ENCODE results near the gene SIN3A. TPM values are rescaled to one million over a fixed set of nuclear protein-coding genes. Genes with fewer than 3 reads are reported as not detected.
A peak's percentile ranks its signal among the peaks of the same experiment; 100 is the strongest.
"Not testable (repeated sequence)": the region's sequence is repeated elsewhere in the genome, so short reads cannot be mapped to it uniquely, and the experiment has no call there.

The SIN3A gene
- total RNA-seq, 4 donors from 2014 or later, result 51.4 to 146 (median 84.2) TPM

DNA sequence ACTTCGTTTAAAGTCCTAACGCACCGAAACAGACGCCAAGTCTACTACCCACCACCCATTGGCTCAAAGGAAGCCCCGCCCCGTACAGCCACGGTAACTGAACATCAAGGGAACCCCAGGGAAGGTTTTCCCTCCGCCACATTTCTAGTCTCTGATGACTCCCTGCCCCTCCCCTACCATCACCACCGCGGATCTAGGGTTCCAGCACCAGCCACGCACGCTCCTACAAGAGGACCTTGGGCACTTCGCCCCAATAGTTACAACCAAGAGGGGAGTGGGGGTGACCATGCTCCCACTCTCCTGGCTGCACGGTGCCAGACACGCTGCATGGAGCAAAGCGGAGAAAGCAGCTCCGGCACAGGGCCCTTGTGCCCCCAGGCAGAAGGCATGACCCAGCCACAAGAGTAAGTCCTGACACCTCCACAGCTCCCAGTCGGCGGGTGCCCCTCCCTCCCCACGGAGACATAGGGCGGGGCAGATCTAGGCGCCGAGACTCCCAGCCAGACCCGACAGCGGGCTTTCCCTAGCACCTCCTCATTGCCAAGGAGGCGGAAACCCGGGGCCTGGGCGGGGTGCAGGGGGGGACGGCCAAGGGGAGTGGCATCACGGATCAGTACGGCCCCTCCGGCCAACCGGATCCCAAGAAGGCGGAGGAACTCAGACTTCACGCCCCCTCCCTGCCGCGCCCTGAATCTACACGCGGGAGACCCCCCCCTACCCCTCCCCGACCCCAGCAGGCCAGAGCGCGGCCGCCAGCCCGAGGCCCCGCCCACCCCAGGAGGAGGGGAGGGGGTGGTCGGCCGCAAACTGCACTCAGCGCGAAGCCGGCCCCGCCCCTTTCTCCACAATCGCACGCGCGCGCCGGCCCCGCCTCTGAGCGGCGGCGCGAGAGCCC lies 936 bp downstream of the SIN3A start:
- no peaks in the 10 kb centered on the region for H3K9me3 ChIP-seq
- intact Hi-C loops (cut with DNase I), result loop anchor here (5.0 kb wide), 1 partner anchor 83 kb away; the partner anchor contains the start of gene MAN2C1
- H3K4me1 ChIP-seq, result peaks cover 17 to 27% of the 10 kb centered on the region in 2 donors
- DNase-seq, result peak; percentile 97
- WGBS, 2 donors, result 0 to 1% methylated on average over 14 to 20 of the region's 62 CpGs
- peak overlapping the region; percentile 2 to 83 (median 79) for H3K4me3 ChIP-seq (replicated peaks in 1 of 3)
- H3K27me3 ChIP-seq, result no peaks in the 10 kb centered on the region
- TF ChIP-seq POLR2A (IDR thresholded peaks at IDR 0.05), result no peak
- TF ChIP-seq, protein P1, sequence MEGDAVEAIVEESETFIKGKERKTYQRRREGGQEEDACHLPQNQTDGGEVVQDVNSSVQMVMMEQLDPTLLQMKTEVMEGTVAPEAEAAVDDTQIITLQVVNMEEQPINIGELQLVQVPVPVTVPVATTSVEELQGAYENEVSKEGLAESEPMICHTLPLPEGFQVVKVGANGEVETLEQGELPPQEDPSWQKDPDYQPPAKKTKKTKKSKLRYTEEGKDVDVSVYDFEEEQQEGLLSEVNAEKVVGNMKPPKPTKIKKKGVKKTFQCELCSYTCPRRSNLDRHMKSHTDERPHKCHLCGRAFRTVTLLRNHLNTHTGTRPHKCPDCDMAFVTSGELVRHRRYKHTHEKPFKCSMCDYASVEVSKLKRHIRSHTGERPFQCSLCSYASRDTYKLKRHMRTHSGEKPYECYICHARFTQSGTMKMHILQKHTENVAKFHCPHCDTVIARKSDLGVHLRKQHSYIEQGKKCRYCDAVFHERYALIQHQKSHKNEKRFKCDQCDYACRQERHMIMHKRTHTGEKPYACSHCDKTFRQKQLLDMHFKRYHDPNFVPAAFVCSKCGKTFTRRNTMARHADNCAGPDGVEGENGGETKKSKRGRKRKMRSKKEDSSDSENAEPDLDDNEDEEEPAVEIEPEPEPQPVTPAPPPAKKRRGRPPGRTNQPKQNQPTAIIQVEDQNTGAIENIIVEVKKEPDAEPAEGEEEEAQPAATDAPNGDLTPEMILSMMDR (IDR thresholded peaks at IDR 0.05), result no peak
- peak overlapping the region in 2 of 3 donors; percentile 91 to 98 for H3K27ac ChIP-seq
- no peaks in the 10 kb centered on the region for H3K36me3 ChIP-seq

DNA sequence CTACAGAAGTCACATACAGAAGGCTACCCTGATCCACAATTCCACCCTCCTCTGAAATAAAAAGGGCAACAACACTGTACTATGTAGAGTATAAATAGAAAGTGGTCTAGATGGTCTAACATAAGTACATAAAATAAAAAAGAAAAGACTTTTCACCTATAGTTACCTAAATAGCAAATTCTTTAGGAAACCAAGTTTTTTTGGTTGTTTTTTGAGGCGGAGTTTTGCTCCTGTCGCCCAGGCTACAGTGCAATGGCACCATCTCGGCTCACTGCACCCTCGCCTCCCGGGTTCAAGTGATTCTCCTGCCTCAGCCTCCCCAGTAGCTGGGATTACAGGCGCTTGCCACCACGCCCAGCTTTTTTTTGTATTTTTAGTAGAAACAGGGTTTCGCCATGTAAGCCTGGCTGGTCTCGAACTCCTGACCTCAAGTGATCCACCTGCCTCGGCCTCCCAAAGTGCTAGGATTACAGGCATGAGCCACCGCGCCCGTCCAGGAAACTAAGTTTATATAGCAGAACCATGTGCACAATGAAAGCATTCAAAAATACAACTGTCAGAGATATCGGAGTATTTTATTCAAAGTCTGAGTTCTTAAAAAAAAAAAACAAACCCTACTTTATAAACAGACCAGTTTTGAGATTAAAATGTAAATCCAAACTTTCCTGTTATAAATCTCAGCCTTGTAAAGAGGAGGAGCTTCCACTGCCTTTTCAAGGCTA lies 1.7 kb downstream of the SIN3A start:
- H3K27ac ChIP-seq, result peak overlapping the region in 2 of 3 donors; percentile 10 to 98

DNA sequence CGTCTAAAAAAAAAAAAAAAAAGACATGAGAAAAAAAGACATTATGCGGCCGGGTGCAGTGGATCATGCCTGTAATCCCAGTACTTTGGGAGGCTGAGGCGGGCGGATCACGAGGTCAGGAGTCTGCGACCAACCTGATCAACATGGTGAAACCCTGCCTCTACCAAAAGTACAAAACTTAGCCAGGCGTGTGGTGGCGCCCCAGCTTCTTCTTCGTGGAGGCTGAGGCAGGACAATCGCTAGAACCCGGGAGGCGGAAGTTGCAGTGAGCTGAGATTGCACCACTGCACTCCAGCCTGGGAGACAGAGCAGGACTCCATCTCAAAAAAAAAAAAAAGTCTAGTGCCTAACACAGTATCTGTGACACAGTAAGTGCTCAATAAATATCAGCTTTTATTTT lies 3.3 kb downstream of the SIN3A start:
- not testable (repeated sequence) for DNase-seq

More for the DNA sequence above, 1.7 kb downstream of the SIN3A start:
- no peaks in the 10 kb centered on the region for H3K36me3 ChIP-seq
- intact Hi-C loops (cut with DNase I), result loop anchor here (5.0 kb wide), 1 partner anchor 82 kb away; the partner anchor contains the start of gene MAN2C1
- H3K4me3 ChIP-seq (replicated peaks in 1 of 3), result peak overlapping the region; percentile 2 to 83 (median 79)
- DNase-seq, result peak; percentile 12 to 23
- H3K4me1 ChIP-seq, result peaks cover 17 to 27% of the 10 kb centered on the region in 2 donors
- WGBS, 2 donors, result 52 to 53% methylated on average over 14 of the region's 14 CpGs
- no peaks in the 10 kb centered on the region for H3K9me3 ChIP-seq
- no peaks in the 10 kb centered on the region for H3K27me3 ChIP-seq
- TF ChIP-seq, protein P1 (IDR thresholded peaks at IDR 0.05), result no peak
- no peak for TF ChIP-seq POLR2A (IDR thresholded peaks at IDR 0.05)

DNA sequence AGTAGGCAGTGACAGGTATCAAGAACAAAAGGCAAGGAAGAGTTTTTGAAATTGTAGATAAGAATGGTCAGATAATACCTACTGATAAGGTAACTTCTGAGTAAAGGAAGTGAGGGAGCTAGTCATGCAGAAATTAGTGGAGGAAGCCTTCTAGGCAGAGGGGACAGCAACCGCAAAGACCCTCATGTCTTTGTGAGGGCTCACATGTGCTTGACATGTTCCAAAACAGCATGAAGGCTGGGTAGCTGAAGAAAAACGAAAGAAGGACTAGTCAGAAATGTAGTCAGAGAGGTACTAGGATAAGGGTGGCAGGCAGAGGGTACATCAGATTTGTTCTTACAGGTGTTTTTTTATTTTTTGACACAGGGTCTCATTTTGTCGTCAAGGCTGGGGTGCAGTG lies 5.3 kb downstream of the SIN3A start:
- WGBS, 2 donors, result 65 to 82% methylated on average over 3 of the region's 3 CpGs
- no peak for DNase-seq
- Histone ChIP-seq H3K36me3 (no peaks in the 10 kb centered on the region), H3K4me1 (peaks cover 7 to 27% of the 10 kb centered on the region in 2 donors), H3K9me3 (no peaks in the 10 kb centered on the region), H3K4me3 (replicated peaks in 1 of 3) (no peak overlapping the region), H3K27ac (no peak overlapping the region), H3K27me3 (no peaks in the 10 kb centered on the region)
- intact Hi-C loops (cut with DNase I), result no loop called here
- TF ChIP-seq, protein P1 (IDR thresholded peaks at IDR 0.05), result no peak
- TF ChIP-seq POLR2A (IDR thresholded peaks at IDR 0.05), result no peak

More for the DNA sequence above, 3.3 kb downstream of the SIN3A start:
- H3K27me3 ChIP-seq; H3K9me3 ChIP-seq; H3K27ac ChIP-seq; H3K36me3 ChIP-seq; intact Hi-C loops (cut with DNase I); H3K4me3 ChIP-seq (replicated peaks in 1 of 3): not testable (repeated sequence)
- peaks cover 13 to 27% of the 10 kb centered on the region in 2 donors for H3K4me1 ChIP-seq
- 92 to 95% methylated on average over 13 of the region's 13 CpGs for WGBS, 2 donors

DNA sequence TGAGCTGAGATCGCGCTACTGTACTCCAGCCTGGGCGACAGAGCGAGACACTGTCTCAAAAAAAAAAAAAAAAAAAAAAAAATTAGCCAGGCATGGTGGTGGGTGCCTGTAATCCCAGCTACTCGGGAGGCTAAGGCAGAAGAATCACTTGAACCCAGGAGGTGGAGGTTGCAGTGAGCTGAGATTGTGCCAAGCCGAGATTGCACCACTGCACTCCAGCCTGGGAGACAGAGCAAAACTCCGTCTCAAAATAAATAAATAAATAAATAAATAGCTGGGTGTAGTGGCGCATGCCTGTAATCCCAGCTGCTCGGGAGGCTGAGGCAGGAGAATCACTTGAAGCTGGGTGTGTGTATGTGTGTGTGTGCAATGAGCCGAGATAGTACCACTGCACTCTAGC lies 6.2 kb downstream of the SIN3A start:
- intact Hi-C loops (cut with DNase I); H3K36me3 ChIP-seq; H3K4me3 ChIP-seq (replicated peaks in 1 of 3); H3K27ac ChIP-seq; H3K9me3 ChIP-seq; H3K27me3 ChIP-seq; DNase-seq: not testable (repeated sequence)
- WGBS, 2 donors, result 91% methylated on average over 10 of the region's 10 CpGs
- peaks cover 7 to 27% of the 10 kb centered on the region in 2 donors for H3K4me1 ChIP-seq

DNA sequence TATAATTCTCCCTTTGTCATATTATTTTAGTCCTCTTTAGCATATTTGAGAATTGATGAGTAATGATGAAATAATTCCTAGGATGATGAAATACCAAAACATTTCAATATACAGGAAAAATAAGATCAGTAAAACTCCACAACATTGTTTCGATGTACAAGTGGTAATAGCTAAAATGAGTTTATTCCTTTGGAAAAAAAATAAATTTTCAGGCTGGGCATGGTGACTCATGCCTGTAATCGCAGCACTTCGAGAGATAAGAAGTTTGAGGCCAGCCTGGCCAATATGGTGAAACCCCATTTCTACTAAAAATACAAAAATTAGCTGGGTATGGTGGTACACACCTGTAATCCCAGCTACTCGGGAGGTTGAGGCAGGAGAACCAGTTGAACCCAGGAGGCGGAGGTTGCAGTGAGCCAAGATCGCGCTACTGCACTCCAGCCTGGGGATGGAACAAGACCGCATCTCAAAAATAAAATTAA lies 7.5 kb downstream of the SIN3A start:
- H3K27me3 ChIP-seq; DNase-seq; H3K9me3 ChIP-seq; H3K27ac ChIP-seq; H3K36me3 ChIP-seq; H3K4me3 ChIP-seq (replicated peaks in 1 of 3); intact Hi-C loops (cut with DNase I): not testable (repeated sequence)
- H3K4me1 ChIP-seq, result peaks cover 0 to 17% of the 10 kb centered on the region in 2 donors
- 92 to 94% methylated on average over 8 of the region's 8 CpGs for WGBS, 2 donors
